ENCODE results near the gene NAA80.

The NAA80 gene

DNA sequence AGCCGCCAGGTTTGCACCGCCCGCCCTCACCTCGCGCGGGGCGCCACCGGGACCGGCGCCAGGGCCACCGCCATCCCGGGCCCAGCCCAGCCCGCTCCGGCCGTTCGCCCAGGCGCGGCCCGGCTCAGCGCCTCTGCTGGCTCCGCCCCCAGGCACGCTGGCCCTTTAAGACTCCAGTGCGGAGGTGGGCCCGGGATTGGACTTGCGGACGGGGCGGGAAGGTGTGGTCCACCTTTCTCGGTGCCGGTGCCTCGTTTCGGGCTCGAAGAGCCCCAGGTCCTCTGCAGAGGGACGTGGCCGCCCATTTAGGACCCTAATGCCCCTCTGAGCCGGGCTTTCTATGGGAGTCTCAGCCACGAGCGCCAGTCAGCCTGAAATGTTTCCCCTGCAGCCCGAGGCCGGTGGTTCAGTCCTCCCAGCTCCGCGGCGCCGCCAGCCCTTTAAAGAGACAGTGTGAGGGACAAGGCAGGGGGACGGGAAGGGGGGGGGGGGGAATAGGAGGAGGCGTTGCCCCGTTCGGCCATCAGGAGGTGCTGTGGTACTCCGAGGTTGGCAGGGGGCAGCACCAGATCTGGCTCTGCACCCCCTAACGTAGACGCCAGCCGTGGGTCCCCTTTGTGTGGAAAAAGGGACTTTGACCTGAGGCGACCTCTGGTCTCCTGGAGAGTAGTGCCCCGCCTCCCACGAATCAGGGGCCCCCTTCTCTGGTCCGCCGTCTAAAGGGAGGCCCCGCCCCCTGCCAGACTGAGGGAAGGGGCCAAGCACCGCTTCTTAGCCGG lies 22.3 kb upstream of the NAA80 start:
- Histone ChIP-seq H3K4me1 (ENCODE audit: control insufficient read depth, low read length) (peaks cover 28% of the 10 kb centered on the region), H3K27ac (ENCODE audit: low read depth, low read length) (peak overlapping the region; percentile 73), H3K9me3 (ENCODE audit: control insufficient read depth, insufficient read depth, low read length) (no peaks in the 10 kb centered on the region), H3K27me3 (ENCODE audit: control insufficient read depth, low read length) (no peaks in the 10 kb centered on the region), H4K20me1 (ENCODE audit: control insufficient read depth, insufficient read depth, low read depth, low read length) (no peaks in the 10 kb centered on the region), H3K36me3 (ENCODE audit: control insufficient read depth, low read length) (peaks cover 33% of the 10 kb centered on the region), H3K4me2 (ENCODE audit: low read length) (peak overlapping the region; percentile 56), H3F3A (ENCODE audit: control insufficient read depth, insufficient read depth) (no peaks in the 10 kb centered on the region; the same call in 1 of the 2 replicates), H3K79me2 (ENCODE audit: control insufficient read depth, low read length) (peaks cover 9% of the 10 kb centered on the region), H3K4me3 (ENCODE audit: low read length) (peak overlapping the region; percentile 97), H3K9me2 (replicated peaks; ENCODE audit: control insufficient read depth, low read length) (no peaks in the 10 kb centered on the region)
- TF ChIP-seq, protein P1, sequence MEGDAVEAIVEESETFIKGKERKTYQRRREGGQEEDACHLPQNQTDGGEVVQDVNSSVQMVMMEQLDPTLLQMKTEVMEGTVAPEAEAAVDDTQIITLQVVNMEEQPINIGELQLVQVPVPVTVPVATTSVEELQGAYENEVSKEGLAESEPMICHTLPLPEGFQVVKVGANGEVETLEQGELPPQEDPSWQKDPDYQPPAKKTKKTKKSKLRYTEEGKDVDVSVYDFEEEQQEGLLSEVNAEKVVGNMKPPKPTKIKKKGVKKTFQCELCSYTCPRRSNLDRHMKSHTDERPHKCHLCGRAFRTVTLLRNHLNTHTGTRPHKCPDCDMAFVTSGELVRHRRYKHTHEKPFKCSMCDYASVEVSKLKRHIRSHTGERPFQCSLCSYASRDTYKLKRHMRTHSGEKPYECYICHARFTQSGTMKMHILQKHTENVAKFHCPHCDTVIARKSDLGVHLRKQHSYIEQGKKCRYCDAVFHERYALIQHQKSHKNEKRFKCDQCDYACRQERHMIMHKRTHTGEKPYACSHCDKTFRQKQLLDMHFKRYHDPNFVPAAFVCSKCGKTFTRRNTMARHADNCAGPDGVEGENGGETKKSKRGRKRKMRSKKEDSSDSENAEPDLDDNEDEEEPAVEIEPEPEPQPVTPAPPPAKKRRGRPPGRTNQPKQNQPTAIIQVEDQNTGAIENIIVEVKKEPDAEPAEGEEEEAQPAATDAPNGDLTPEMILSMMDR (IDR thresholded peaks at IDR 0.05; ENCODE audit: low read depth, low read length, poor library complexity, severe bottlenecking) = peak; percentile 78
- TF ChIP-seq EZH2phosphoT487 (IDR thresholded peaks at IDR 0.05; ENCODE audit: borderline replicate concordance, low read length) = no peak

DNA sequence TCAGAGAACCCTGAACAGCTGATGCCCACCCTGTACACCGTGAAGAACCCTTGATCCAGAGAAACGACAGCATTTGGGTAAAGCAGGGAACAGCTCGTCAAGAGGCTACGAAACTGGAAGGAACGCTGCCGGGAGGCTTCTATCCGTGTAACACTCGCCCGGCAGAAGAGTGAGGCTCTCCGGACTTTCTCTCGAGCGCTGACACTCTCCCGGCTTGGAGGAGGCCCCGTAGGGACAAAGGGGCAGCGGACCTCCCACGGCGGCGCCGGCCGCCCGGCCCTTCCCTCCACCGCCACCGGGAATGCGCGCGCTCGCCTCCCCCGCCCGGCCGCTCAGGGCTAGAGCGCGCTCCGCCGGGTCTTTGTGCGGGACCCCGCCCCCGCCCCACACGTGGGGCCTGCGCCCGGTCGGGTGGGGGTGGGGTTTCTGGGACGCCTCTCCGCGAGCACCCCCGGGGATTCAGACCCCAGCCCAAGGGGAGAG lies 21.7 kb upstream of the NAA80 start:
- peaks cover 28% of the 10 kb centered on the region for H3K36me3 ChIP-seq (ENCODE audit: control insufficient read depth, low read length)
- TF ChIP-seq, protein P1 (IDR thresholded peaks at IDR 0.05; ENCODE audit: low read depth, low read length, poor library complexity, severe bottlenecking) = no peak
- no peak for TF ChIP-seq EZH2phosphoT487 (IDR thresholded peaks at IDR 0.05; ENCODE audit: borderline replicate concordance, low read length)
- peaks cover 4% of the 10 kb centered on the region for H3K79me2 ChIP-seq (ENCODE audit: control insufficient read depth, low read length)
- no peaks in the 10 kb centered on the region for H3K9me3 ChIP-seq (ENCODE audit: control insufficient read depth, insufficient read depth, low read length)
- H3K9me2 ChIP-seq (replicated peaks; ENCODE audit: control insufficient read depth, low read length) = no peaks in the 10 kb centered on the region
- H3K4me3 ChIP-seq (ENCODE audit: low read length) = peak overlapping the region; percentile 97
- H3K4me1 ChIP-seq (ENCODE audit: control insufficient read depth, low read length) = peaks cover 24% of the 10 kb centered on the region
- H3K4me2 ChIP-seq (ENCODE audit: low read length) = peak overlapping the region; percentile 56
- no peaks in the 10 kb centered on the region; the same call in 1 of the 2 replicates for H3F3A ChIP-seq (ENCODE audit: control insufficient read depth, insufficient read depth)
- H3K27me3 ChIP-seq (ENCODE audit: control insufficient read depth, low read length) = no peaks in the 10 kb centered on the region
- no peaks in the 10 kb centered on the region for H4K20me1 ChIP-seq (ENCODE audit: control insufficient read depth, insufficient read depth, low read depth, low read length)
- H3K27ac ChIP-seq (ENCODE audit: low read depth, low read length) = peak overlapping the region; percentile 73

DNA sequence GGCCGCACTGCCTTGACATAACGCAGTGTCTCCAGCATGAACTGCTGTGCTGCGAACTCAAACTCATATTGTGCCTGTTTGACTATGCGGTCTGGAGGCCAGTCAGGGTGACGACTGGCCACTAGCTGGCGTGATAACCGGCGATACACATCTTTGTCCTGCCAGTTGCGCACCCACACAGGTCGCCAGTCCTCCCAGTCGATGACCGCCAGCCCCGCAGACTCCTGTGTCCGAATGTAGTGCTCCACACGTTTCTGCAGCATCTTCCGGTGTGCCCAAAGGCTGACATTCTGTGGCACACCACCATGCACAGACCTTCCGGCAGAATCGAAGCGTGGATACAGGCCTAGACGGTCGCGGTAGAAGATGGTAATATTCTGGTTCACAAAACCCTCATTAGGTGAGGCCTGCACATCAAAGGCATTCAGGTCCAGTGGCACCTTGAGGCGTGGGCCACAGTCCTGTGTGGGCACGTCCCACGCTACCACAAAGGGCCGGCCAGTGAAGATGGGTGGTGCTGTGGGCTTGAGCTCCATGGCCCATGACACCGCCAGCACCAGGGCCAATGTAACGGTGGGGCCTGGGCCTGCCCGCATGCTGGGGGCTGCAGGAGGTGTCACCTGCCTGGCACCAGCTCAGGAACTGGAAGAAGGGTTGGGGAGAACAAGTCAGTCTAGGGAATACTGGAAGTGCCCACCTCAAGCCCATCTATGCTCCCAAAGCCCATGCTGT lies 20.9 kb upstream of the NAA80 start:
- Histone ChIP-seq H3K36me3 (ENCODE audit: control insufficient read depth, low read length) (peaks cover 20% of the 10 kb centered on the region), H3K79me2 (ENCODE audit: control insufficient read depth, low read length) (peaks cover 3% of the 10 kb centered on the region; the same call in 1 of the 2 replicates), H3K27ac (ENCODE audit: low read depth, low read length) (no peak overlapping the region), H3K9me3 (ENCODE audit: control insufficient read depth, insufficient read depth, low read length) (no peaks in the 10 kb centered on the region), H4K20me1 (ENCODE audit: control insufficient read depth, insufficient read depth, low read depth, low read length) (no peaks in the 10 kb centered on the region), H3K4me1 (ENCODE audit: control insufficient read depth, low read length) (peaks cover 24% of the 10 kb centered on the region), H3K9me2 (replicated peaks; ENCODE audit: control insufficient read depth, low read length) (no peaks in the 10 kb centered on the region), H3K4me3 (ENCODE audit: low read length) (peak overlapping the region; percentile 97), H3F3A (ENCODE audit: control insufficient read depth, insufficient read depth) (no peaks in the 10 kb centered on the region; the same call in 1 of the 2 replicates), H3K4me2 (ENCODE audit: low read length) (peak overlapping the region; percentile 56), H3K27me3 (ENCODE audit: control insufficient read depth, low read length) (no peaks in the 10 kb centered on the region)
- no peak for TF ChIP-seq EZH2phosphoT487 (IDR thresholded peaks at IDR 0.05; ENCODE audit: borderline replicate concordance, low read length)
- TF ChIP-seq, protein P1 (IDR thresholded peaks at IDR 0.05; ENCODE audit: low read depth, low read length, poor library complexity, severe bottlenecking) = no peak

All from DOHH2 (cell line).